ENCODE data around the gene GIN1. TPM values are rescaled to one million over a fixed set of nuclear protein-coding genes. Genes with fewer than 3 reads are reported as not detected.

Gene GIN1
- total RNA-seq, 1 experiment from 2014 or later = 6.6 TPM

DNA sequence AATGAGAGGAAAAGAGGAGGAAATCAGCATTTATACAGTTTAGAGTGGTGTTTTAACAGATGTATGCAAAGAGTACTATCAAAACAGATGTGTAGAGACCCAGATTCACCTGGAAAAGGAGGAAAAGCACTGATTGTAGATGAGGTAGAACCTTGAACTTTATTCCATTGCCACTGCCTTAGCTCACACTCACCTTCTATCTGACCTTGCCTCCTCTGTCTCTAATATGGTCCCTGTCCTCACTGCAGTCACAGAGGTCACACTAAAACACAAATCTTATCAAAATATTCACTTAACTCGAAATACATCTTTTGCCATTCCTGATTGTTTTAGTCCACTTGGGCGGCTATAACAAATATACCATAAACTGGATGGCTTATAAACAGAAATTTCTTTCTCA lies 7.0 kb downstream of the GIN1 start:
- TF ChIP-seq CTCF (conservative IDR thresholded peaks at IDR 0.05) = no peak

More for the DNA sequence above, 7.0 kb downstream of the GIN1 start:
- Histone ChIP-seq H3K27ac (ENCODE audit: insufficient read length, low read depth, low read length) (no peak overlapping the region), H3K56ac (ENCODE audit: insufficient read length, low read depth, low read length) (no peak overlapping the region), H3K4ac (ENCODE audit: low read depth, low read length) (no peak overlapping the region), H2BK20ac (ENCODE audit: low read depth, low read length, poor library complexity, severe bottlenecking) (no peak overlapping the region), H3K9me3 (ENCODE audit: control insufficient read depth, low read depth, low read length) (no peaks in the 10 kb centered on the region), H2AFZ (ENCODE audit: low read length) (no peak overlapping the region), H4K91ac (ENCODE audit: insufficient read length, low read depth, low read length) (no peak overlapping the region), H3K27me3 (ENCODE audit: insufficient read depth, low read length) (no peaks in the 10 kb centered on the region), H4K5ac (ENCODE audit: insufficient read length, low read depth, low read length) (no peak overlapping the region), H4K8ac (replicated peaks; ENCODE audit: insufficient read length, low read depth, low read length) (no peak overlapping the region), H3T11ph (ENCODE audit: low read length) (no peak overlapping the region), H3K79me1 (ENCODE audit: insufficient read depth, low read depth, low read length, poor library complexity, severe bottlenecking) (no peaks in the 10 kb centered on the region), H3K79me2 (ENCODE audit: insufficient read depth, low read length) (no peaks in the 10 kb centered on the region), H2BK12ac (ENCODE audit: insufficient read length, low read depth, low read length) (no peak overlapping the region), H3K18ac (ENCODE audit: insufficient read length, low read depth, low read length) (no peak overlapping the region), H2AK5ac (ENCODE audit: insufficient read length, low read length) (no peak overlapping the region), H3K23me2 (ENCODE audit: insufficient read length, low read depth, low read length, poor library complexity, severe bottlenecking) (no peaks in the 10 kb centered on the region), H3K14ac (ENCODE audit: insufficient read depth, low read length) (no peak overlapping the region), H3K4me1 (ENCODE audit: insufficient read depth, low read length) (peaks cover 2% of the 10 kb centered on the region; the same call in 1 of the 2 replicates), H3K4me2 (ENCODE audit: insufficient read depth, insufficient read length, low read length) (no peak overlapping the region), H3K23ac (ENCODE audit: insufficient read length, low read depth, low read length) (no peak overlapping the region), H3K9ac (ENCODE audit: extremely low read depth, insufficient read length, low read length) (no peak overlapping the region), H2BK5ac (ENCODE audit: insufficient read length, low read length) (no peak overlapping the region), H2BK15ac (ENCODE audit: low read depth, low read length) (no peak overlapping the region), H4K20me1 (ENCODE audit: control insufficient read depth, insufficient read depth, insufficient read length) (no peaks in the 10 kb centered on the region), H2BK120ac (ENCODE audit: low read depth, low read length, poor library complexity, severe bottlenecking) (no peak overlapping the region)
- H3K27ac Mint-ChIP-seq = no peak overlapping the region; a peak in 1 of 7 replicates
- no peaks in the 10 kb centered on the region for H3K27me3 Mint-ChIP-seq (ENCODE audit: low read depth)
- no peak overlapping the region for H3K4me3 Mint-ChIP-seq
- whole genome bisulfite sequencing (ENCODE audit: extremely low coverage, insufficient read length, low lambda C conversion rate) = no CpG with 5 or more reads among the region's 2 CpGs
- H3K9me3 Mint-ChIP-seq = no peaks in the 10 kb centered on the region; a peak in 1 of 5 replicates
- DNase-seq = no peak
- peaks cover 0 to 9% (median 2%) of the 10 kb centered on the region in 3 experiments; a peak in 4 of 7 replicates for H3K36me3 Mint-ChIP-seq (ENCODE audit: insufficient read depth in 1 of 3, low read depth in 3 of 3)
- peaks cover 22 to 32% of the 10 kb centered on the region in 2 experiments for H3K4me1 Mint-ChIP-seq
